Astrocyte (in vitro differentiated cells and primary cell): ENCODE data around the gene NPHS1. TPM values are rescaled to one million over a fixed set of nuclear protein-coding genes. Genes with fewer than 3 reads are reported as not detected.

ENCODE experiments used
- DNase-seq: peaks from one replicate; pipeline ENCODE4 v3.0.0-alpha.2; 2010; ENCODE audit warnings: low read depth
- FAIRE-seq: peaks from 2 replicates; lab custom pipeline; 2011; peaks lifted over from hg19 to GRCh38; lab: Jason Lieb, UNC
- H2AFZ ChIP-seq: 2 replicates; pipeline ENCODE4 v1.6.0; 2012; ENCODE audit warnings: low read depth, low read length, inconsistent platforms
- H3K27ac ChIP-seq: 2 replicates; pipeline ENCODE4 v1.5.1; 2011; ENCODE audit warnings: low read depth, low read length, inconsistent platforms
- H3K27me3 ChIP-seq: 2 replicates; pipeline ENCODE4 v1.6.0; 2011; ENCODE audit warnings: low read length, inconsistent platforms; ENCODE audit not compliant: insufficient read depth
- H3K36me3 ChIP-seq: 2 replicates; pipeline ENCODE4 v1.5.1; 2011; ENCODE audit warnings: low read length, inconsistent platforms; ENCODE audit not compliant: insufficient read depth
- H3K4me1 ChIP-seq: 2 replicates; pipeline ENCODE4 v1.5.1; 2011; ENCODE audit warnings: low read length, inconsistent platforms; ENCODE audit not compliant: insufficient read depth
- H3K4me2 ChIP-seq: 2 replicates; pipeline ENCODE4 v1.6.0; 2012; ENCODE audit warnings: low read length, inconsistent platforms
- H3K4me3 ChIP-seq: 2 replicates; pipeline ENCODE4 v1.5.1; 2011; ENCODE audit warnings: low read depth, mild to moderate bottlenecking, low read length, inconsistent platforms; ENCODE audit not compliant: insufficient read depth
- H3K79me2 ChIP-seq: 2 replicates; pipeline ENCODE4 v1.6.0; 2012; ENCODE audit warnings: mild to moderate bottlenecking, low read length, inconsistent platforms; ENCODE audit not compliant: insufficient read depth
- H3K9ac ChIP-seq: 2 replicates; pipeline ENCODE4 v1.6.0; 2012; ENCODE audit warnings: mild to moderate bottlenecking, low read length, inconsistent platforms
- H3K9me3 ChIP-seq: 2 replicates; pipeline ENCODE4 v1.5.1; 2012; ENCODE audit warnings: low read depth, mild to moderate bottlenecking, low read length, inconsistent platforms; ENCODE audit not compliant: insufficient read depth
- H4K20me1 ChIP-seq: 2 replicates; pipeline ENCODE4 v1.6.0; 2012; ENCODE audit warnings: low read length, inconsistent platforms; ENCODE audit not compliant: insufficient read depth
- H3K27ac Mint-ChIP-seq: one replicate; pipeline ENCODE4 v1.8.0; 2021; ENCODE audit warnings: mild to moderate bottlenecking, mixed read lengths; ENCODE audit not compliant: unreplicated experiment
- H3K27me3 Mint-ChIP-seq: one replicate; pipeline ENCODE4 v1.8.0; 2021; ENCODE audit warnings: low read depth, mixed read lengths; ENCODE audit not compliant: unreplicated experiment
- H3K36me3 Mint-ChIP-seq: one replicate; pipeline ENCODE4 v1.8.0; 2021; ENCODE audit warnings: low read depth, mixed read lengths; ENCODE audit not compliant: unreplicated experiment
- H3K4me1 Mint-ChIP-seq: one replicate; pipeline ENCODE4 v1.8.0; 2021; ENCODE audit warnings: low read depth, mixed read lengths; ENCODE audit not compliant: unreplicated experiment
- H3K4me3 Mint-ChIP-seq: one replicate; pipeline ENCODE4 v1.8.0; 2021; ENCODE audit warnings: mild to moderate bottlenecking, moderate library complexity, mixed read lengths; ENCODE audit not compliant: unreplicated experiment
- H3K9me3 Mint-ChIP-seq: one replicate; pipeline ENCODE4 v1.8.0; 2021; ENCODE audit warnings: mild to moderate bottlenecking, mixed read lengths; ENCODE audit not compliant: unreplicated experiment
- EZH2 ChIP-seq: IDR thresholded peaks from 2 replicates; pipeline ENCODE4 v1.6.1; 2012; ENCODE audit warnings: mild to moderate bottlenecking, low read length, inconsistent platforms; ENCODE audit not compliant: insufficient read depth
- total RNA-seq: library from RNA; stranded (reverse); gene quantifications from 2 replicates; pipeline ENCODE4 v1.2.1, GENCODE V29; 2021
- TF ChIP-seq, protein P1 (sequence below): IDR thresholded peaks from 2 replicates; pipeline ENCODE4 v1.5.1; 2011; ENCODE audit warnings: low read depth, mild to moderate bottlenecking, inconsistent platforms, low read length, moderate library complexity; ENCODE audit not compliant: insufficient read depth

NPHS1 gene
- total RNA-seq, 1 donor from 2014 or later: not detected

DNA sequence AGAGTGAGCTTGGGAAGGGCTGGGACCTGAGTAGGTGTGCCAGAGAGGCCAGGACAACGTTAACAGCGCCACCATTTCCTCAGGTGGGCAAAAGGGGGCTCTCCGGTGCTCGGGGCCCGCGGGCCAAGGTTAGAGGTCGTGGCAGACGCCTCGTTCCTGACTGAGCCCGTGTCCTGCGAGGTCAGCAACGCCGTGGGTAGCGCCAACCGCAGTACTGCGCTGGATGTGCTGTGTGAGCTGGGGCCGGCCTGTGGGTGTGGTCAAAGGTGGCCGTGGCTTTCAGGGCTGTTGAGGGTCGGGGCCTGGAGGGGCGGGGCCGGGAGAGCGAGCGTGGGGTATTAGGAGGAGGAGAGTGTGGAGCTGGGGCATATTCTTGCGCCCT lies 8.1 kb upstream of the NPHS1 start:
- Mint-ChIP-seq H3K27me3 (peaks cover 68% of the 10 kb centered on the region), H3K4me3 (no peak overlapping the region), H3K36me3 (peaks cover 5% of the 10 kb centered on the region), H3K9me3 (no peaks in the 10 kb centered on the region), H3K27ac (no peak overlapping the region), H3K4me1 (no peaks in the 10 kb centered on the region)
- no peak overlapping the region for H3K9ac ChIP-seq
- DNase-seq (no peak), FAIRE-seq (no peak)
- no peak overlapping the region for H3K4me3 ChIP-seq
- no peaks in the 10 kb centered on the region for H4K20me1 ChIP-seq
- no peaks in the 10 kb centered on the region for H3K9me3 ChIP-seq
- no peaks in the 10 kb centered on the region for H3K79me2 ChIP-seq
- H3K4me2 ChIP-seq: no peak overlapping the region
- H3K36me3 ChIP-seq: no peaks in the 10 kb centered on the region
- TF ChIP-seq, protein P1, sequence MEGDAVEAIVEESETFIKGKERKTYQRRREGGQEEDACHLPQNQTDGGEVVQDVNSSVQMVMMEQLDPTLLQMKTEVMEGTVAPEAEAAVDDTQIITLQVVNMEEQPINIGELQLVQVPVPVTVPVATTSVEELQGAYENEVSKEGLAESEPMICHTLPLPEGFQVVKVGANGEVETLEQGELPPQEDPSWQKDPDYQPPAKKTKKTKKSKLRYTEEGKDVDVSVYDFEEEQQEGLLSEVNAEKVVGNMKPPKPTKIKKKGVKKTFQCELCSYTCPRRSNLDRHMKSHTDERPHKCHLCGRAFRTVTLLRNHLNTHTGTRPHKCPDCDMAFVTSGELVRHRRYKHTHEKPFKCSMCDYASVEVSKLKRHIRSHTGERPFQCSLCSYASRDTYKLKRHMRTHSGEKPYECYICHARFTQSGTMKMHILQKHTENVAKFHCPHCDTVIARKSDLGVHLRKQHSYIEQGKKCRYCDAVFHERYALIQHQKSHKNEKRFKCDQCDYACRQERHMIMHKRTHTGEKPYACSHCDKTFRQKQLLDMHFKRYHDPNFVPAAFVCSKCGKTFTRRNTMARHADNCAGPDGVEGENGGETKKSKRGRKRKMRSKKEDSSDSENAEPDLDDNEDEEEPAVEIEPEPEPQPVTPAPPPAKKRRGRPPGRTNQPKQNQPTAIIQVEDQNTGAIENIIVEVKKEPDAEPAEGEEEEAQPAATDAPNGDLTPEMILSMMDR: no peak
- no peak for TF ChIP-seq EZH2
- no peak overlapping the region for H3K27ac ChIP-seq
- no peaks in the 10 kb centered on the region for H3K4me1 ChIP-seq
- H2AFZ ChIP-seq: no peak overlapping the region
- peaks cover 43% of the 10 kb centered on the region for H3K27me3 ChIP-seq

DNA sequence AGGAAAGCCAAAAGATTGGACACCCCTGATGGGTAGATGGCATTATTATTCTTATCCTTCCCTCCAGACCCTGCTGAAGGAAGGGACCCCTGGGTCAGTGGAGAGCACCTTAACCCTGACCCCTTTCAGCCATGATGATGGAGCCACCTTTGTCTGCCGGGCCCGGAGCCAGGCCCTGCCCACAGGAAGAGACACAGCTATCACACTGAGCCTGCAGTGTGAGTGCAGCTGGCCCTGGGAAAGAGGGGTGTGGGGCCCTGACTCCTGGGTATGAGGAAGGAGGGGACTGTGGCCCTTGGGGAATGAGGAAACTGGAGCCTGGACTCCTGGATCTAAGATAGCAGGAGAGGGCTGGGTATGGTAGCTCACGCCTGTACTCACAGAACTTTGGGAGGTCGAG lies 7.1 kb upstream of the NPHS1 start:
- no peak overlapping the region for H3K4me3 Mint-ChIP-seq
- no peaks in the 10 kb centered on the region for H3K4me1 Mint-ChIP-seq
- no peak overlapping the region for H3K27ac Mint-ChIP-seq
- peaks cover 70% of the 10 kb centered on the region for H3K27me3 Mint-ChIP-seq
- Histone ChIP-seq H3K79me2 (no peaks in the 10 kb centered on the region), H3K27me3 (peaks cover 45% of the 10 kb centered on the region), H3K27ac (no peak overlapping the region), H3K4me2 (no peak overlapping the region), H3K36me3 (no peaks in the 10 kb centered on the region), H3K4me1 (no peaks in the 10 kb centered on the region), H3K9ac (no peak overlapping the region), H2AFZ (no peak overlapping the region), H4K20me1 (no peaks in the 10 kb centered on the region), H3K9me3 (no peaks in the 10 kb centered on the region), H3K4me3 (no peak overlapping the region)
- DNase-seq (no peak), FAIRE-seq (no peak)
- TF ChIP-seq, protein P1: no peak
- TF ChIP-seq EZH2: no peak
- H3K36me3 Mint-ChIP-seq: peaks cover 5% of the 10 kb centered on the region
- no peaks in the 10 kb centered on the region for H3K9me3 Mint-ChIP-seq

DNA sequence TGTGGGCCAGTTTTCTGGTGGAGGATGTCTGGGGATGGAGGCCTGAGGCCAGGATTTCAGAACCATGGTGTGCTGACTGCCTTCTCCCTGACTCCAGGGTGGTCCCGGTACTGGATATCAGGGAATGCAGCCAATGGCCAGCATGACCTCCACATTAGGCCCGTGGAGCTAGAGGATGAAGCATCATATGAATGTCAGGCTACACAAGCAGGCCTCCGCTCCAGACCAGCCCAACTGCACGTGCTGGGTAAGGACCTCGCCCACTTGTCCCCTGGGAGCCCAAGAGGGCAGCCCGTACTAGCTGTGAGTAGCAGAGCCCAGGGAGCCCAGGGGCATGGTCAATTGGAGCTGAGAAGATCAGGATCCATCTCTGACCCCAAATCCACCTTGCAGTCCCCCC lies 6.0 kb upstream of the NPHS1 start:
- Histone ChIP-seq H2AFZ (no peak overlapping the region), H3K27me3 (peaks cover 45% of the 10 kb centered on the region), H3K27ac (no peak overlapping the region), H3K4me1 (no peaks in the 10 kb centered on the region), H3K9me3 (no peaks in the 10 kb centered on the region), H4K20me1 (no peaks in the 10 kb centered on the region), H3K79me2 (no peaks in the 10 kb centered on the region), H3K4me2 (no peak overlapping the region), H3K4me3 (no peak overlapping the region), H3K9ac (no peak overlapping the region), H3K36me3 (no peaks in the 10 kb centered on the region)
- peaks cover 5% of the 10 kb centered on the region for H3K36me3 Mint-ChIP-seq
- no peaks in the 10 kb centered on the region for H3K9me3 Mint-ChIP-seq
- H3K4me1 Mint-ChIP-seq: no peaks in the 10 kb centered on the region
- no peak for DNase-seq
- H3K27ac Mint-ChIP-seq: no peak overlapping the region
- no peak overlapping the region for H3K4me3 Mint-ChIP-seq
- peaks cover 75% of the 10 kb centered on the region for H3K27me3 Mint-ChIP-seq
- FAIRE-seq: no peak
- TF ChIP-seq EZH2: no peak
- TF ChIP-seq, protein P1: no peak
